WTC11 (cell line): Measurements from ENCODE around the gene C19orf73.

Source experiments
- CREM ChIP-seq: sonication (generic); formaldehyde crosslinking; IDR thresholded peaks from 2 replicates; pipeline ENCODE4 v1.8.1; 2022; ENCODE audit warnings: mild to moderate bottlenecking, missing genetic modification reagents, moderate library complexity
- RORB ChIP-seq: fragments of 250-450 bp; sonication (Bioruptor Pico); IDR thresholded peaks from 2 replicates; pipeline ENCODE4 v1.9.0; 2021; ENCODE audit warnings: mild to moderate bottlenecking
- ZNF317 ChIP-seq: sonication (generic); formaldehyde crosslinking; IDR thresholded peaks from 2 replicates; pipeline ENCODE4 v1.8.1; 2023; ENCODE audit warnings: low read depth, mild to moderate bottlenecking, moderate library complexity, missing genetic modification reagents, borderline replicate concordance
- TF ChIP-seq, protein P1 (sequence below): sonication (generic); formaldehyde crosslinking; IDR thresholded peaks from 2 replicates; pipeline ENCODE4 v1.8.1; 2023; ENCODE audit warnings: mild to moderate bottlenecking, moderate library complexity, missing genetic modification reagents
- TF ChIP-seq, protein P2 (sequence below): fragments of 200-600 bp; IDR thresholded peaks from 2 replicates; pipeline ENCODE4 v1.8.0; 2022; ENCODE audit warnings: antibody characterized with exemption

DNA sequence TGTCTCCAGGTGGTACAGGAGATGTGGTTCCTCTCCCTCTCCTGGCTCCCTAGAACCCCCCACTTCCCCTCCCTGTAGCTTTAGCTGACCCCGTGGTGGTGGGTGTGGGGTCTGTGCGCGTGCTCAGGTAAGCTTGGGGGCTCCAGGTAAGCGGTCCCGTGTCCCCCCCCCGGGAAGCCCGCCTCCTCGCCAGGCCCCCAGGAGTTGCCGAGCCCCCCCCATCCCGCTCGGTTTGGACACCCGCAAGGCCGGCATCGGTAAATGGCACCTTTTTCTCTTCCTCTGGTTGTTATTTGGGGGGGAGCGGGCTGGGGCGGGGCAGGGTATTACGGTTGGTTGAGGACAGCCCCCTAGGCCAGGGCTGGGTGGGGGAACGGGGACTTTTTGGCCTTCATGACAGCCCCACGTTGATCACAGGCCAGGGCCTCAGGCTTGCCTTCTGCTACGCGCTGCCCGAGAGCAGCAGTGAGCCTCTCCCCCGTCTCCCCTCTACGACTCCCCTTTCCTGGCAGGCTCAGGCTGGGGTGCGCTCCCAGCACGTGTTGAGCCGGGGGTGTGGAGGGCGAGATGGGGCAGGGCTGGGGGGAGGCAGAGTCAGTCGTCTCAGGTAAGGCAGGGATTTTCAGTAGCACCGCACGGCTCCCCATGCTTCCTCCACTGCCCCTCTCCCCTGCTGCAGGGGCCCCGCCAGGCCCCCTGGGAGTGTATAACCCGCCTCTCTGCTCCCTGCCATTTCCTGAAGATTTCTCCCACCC lies 15.4 kb downstream of the C19orf73 start:
- TF ChIP-seq CREM (CRISPR knock-in tag) (no peak), RORB (CRISPR knock-in tag) (no peak), ZNF317 (CRISPR knock-in tag) (no peak)
- TF ChIP-seq, protein P1, sequence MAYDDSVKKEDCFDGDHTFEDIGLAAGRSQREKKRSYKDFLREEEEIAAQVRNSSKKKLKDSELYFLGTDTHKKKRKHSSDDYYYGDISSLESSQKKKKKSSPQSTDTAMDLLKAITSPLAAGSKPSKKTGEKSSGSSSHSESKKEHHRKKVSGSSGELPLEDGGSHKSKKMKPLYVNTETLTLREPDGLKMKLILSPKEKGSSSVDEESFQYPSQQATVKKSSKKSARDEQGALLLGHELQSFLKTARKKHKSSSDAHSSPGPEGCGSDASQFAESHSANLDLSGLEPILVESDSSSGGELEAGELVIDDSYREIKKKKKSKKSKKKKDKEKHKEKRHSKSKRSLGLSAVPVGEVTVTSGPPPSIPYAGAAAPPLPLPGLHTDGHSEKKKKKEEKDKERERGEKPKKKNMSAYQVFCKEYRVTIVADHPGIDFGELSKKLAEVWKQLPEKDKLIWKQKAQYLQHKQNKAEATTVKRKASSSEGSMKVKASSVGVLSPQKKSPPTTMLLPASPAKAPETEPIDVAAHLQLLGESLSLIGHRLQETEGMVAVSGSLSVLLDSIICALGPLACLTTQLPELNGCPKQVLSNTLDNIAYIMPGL (CRISPR knock-in tag) = no peak
- TF ChIP-seq, protein P2, sequence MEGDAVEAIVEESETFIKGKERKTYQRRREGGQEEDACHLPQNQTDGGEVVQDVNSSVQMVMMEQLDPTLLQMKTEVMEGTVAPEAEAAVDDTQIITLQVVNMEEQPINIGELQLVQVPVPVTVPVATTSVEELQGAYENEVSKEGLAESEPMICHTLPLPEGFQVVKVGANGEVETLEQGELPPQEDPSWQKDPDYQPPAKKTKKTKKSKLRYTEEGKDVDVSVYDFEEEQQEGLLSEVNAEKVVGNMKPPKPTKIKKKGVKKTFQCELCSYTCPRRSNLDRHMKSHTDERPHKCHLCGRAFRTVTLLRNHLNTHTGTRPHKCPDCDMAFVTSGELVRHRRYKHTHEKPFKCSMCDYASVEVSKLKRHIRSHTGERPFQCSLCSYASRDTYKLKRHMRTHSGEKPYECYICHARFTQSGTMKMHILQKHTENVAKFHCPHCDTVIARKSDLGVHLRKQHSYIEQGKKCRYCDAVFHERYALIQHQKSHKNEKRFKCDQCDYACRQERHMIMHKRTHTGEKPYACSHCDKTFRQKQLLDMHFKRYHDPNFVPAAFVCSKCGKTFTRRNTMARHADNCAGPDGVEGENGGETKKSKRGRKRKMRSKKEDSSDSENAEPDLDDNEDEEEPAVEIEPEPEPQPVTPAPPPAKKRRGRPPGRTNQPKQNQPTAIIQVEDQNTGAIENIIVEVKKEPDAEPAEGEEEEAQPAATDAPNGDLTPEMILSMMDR = no peak
